GM21528 (cell line): ENCODE measurements around the gene ANKRD27.

Source experiments
- ATAC-seq: cut with Tn5 transposase; IDR thresholded peaks from one replicate; pipeline ENCODE4 v1.9.1; 2021; ENCODE audit warnings: mild to moderate bottlenecking, moderate library complexity; ENCODE audit not compliant: unreplicated experiment, low FRiP score

The ANKRD27 gene

GRCh38 chr19:32567486-32567885, 107.5 kb downstream of the ANKRD27 start:
- no peak for ATAC-seq

DNA sequence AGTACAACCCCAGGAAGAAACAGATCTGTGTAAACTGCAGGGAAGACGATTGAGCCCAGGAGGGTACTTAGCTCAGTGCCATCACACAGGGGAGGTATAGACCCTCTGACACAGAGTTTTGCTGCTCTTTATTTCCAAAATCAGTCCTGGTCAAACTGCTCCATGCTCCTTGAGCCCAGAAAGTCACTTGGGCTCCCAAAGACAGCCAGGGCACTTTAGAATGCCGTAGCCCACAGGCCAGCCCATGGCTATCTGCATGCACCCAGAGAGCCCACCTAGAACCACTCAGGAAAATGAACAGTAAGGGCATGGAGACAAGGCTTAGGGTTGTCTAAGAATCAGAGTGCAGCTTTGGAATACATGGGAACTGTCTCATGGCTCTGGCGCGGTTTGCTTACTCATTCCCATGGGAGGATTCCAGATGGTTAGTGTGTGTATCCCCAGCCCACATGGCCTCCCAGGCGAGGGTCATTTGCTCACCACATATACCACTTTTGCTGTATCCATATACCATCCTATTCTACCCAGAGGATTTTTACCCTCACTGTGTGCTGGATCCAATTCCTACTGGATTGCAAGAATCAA, 108.6 kb downstream of the ANKRD27 start:
- ATAC-seq: no peak

DNA sequence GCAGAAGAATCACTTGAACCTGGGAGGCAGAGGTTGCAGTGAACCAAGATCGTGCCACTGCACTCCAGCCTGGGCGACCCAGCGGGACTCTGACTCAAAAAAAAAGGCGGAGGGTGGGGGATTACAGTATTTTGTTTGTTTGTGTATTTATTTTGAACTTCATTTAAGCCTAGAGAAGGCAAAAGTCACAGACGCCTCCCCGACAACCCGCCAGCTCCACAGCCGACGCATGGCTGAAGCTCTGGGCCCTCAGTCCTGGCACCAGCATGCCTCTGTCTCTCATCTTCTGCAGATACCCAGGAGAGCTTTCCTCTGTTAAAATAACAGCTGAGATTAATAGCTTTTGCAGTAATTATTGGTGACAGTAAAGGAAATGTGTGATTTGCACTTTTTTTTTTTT, 111.2 kb downstream of the ANKRD27 start:
- no peak for ATAC-seq

- ATAC-seq: no peak
Measured at GRCh38 chr19:32558607-32559228, 116.3 kb downstream of the ANKRD27 start.

GRCh38 chr19:32555786-32556185, 119.2 kb downstream of the ANKRD27 start:
- ATAC-seq: no peak

GRCh38 chr19:32550666-32551065, 124.3 kb downstream of the ANKRD27 start:
- no peak for ATAC-seq
